ENCODE measurements around the gene PTPN4. TPM values are rescaled to one million over a fixed set of nuclear protein-coding genes. Genes with fewer than 3 reads are reported as not detected.
A peak's percentile ranks its signal among the peaks of the same experiment; 100 is the strongest.

Gene PTPN4
- total and polyA plus RNA-seq, 9 of the 15 experiments (the other 6 are each of a cell fraction or from before 2014, with no cell fraction given) = 5.0 to 32.8 (median 27.3) TPM

DNA sequence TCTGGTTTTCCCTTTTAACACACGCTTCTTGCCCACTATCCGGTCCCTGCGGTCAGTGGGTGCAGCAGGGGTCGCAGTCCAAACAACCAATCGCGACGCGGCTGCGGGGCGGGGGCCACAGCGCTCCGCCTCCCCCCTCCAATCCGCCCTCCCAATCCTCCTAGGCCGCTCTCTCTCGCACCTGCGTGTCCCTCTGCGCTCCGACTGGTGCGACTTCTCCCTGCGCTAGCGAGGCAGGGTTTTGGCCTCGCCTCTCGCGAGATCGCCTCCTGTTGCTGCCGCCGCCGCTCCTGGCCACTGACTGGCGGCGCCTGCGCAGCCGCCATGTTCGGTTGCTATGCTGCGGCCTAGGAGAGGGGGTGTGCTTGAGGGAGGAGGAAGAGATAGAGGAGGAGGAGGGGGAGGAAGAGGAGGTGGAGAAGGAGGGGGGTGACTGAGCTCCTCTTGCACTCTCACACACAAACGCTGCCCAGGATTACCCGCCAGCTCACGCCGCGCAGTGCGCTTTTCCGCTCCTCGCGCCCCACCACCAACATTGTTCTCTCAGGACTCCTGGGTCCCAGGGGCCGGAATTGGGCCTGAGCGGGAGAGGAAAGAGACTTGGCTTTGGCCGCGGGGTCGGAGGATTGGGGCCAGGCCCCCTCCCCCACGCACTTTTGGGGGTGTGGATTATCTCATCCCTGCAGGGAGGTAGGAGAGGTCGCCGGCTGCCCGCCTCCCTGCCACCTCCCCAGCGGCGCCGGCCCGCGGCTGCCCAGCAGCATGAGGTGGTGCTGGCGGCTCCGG, at the start of gene PTPN4 (continued):
- TF ChIP-seq, protein P1, sequence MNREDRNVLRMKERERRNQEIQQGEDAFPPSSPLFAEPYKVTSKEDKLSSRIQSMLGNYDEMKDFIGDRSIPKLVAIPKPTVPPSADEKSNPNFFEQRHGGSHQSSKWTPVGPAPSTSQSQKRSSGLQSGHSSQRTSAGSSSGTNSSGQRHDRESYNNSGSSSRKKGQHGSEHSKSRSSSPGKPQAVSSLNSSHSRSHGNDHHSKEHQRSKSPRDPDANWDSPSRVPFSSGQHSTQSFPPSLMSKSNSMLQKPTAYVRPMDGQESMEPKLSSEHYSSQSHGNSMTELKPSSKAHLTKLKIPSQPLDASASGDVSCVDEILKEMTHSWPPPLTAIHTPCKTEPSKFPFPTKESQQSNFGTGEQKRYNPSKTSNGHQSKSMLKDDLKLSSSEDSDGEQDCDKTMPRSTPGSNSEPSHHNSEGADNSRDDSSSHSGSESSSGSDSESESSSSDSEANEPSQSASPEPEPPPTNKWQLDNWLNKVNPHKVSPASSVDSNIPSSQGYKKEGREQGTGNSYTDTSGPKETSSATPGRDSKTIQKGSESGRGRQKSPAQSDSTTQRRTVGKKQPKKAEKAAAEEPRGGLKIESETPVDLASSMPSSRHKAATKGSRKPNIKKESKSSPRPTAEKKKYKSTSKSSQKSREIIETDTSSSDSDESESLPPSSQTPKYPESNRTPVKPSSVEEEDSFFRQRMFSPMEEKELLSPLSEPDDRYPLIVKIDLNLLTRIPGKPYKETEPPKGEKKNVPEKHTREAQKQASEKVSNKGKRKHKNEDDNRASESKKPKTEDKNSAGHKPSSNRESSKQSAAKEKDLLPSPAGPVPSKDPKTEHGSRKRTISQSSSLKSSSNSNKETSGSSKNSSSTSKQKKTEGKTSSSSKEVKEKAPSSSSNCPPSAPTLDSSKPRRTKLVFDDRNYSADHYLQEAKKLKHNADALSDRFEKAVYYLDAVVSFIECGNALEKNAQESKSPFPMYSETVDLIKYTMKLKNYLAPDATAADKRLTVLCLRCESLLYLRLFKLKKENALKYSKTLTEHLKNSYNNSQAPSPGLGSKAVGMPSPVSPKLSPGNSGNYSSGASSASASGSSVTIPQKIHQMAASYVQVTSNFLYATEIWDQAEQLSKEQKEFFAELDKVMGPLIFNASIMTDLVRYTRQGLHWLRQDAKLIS (CRISPR knock-in tag; IDR thresholded peaks at IDR 0.05) = peak; percentile 57; the same call in 1 of the 2 replicates
- TF ChIP-seq, protein P2, sequence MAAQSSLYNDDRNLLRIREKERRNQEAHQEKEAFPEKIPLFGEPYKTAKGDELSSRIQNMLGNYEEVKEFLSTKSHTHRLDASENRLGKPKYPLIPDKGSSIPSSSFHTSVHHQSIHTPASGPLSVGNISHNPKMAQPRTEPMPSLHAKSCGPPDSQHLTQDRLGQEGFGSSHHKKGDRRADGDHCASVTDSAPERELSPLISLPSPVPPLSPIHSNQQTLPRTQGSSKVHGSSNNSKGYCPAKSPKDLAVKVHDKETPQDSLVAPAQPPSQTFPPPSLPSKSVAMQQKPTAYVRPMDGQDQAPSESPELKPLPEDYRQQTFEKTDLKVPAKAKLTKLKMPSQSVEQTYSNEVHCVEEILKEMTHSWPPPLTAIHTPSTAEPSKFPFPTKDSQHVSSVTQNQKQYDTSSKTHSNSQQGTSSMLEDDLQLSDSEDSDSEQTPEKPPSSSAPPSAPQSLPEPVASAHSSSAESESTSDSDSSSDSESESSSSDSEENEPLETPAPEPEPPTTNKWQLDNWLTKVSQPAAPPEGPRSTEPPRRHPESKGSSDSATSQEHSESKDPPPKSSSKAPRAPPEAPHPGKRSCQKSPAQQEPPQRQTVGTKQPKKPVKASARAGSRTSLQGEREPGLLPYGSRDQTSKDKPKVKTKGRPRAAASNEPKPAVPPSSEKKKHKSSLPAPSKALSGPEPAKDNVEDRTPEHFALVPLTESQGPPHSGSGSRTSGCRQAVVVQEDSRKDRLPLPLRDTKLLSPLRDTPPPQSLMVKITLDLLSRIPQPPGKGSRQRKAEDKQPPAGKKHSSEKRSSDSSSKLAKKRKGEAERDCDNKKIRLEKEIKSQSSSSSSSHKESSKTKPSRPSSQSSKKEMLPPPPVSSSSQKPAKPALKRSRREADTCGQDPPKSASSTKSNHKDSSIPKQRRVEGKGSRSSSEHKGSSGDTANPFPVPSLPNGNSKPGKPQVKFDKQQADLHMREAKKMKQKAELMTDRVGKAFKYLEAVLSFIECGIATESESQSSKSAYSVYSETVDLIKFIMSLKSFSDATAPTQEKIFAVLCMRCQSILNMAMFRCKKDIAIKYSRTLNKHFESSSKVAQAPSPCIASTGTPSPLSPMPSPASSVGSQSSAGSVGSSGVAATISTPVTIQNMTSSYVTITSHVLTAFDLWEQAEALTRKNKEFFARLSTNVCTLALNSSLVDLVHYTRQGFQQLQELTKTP (IDR thresholded peaks at IDR 0.05; ENCODE audit: low read depth in 1 of 2, partially characterized antibody in 2 of 2) = peak in 1 of 2 experiments; percentile 62
- peak; percentile 92 for TF ChIP-seq RFX1 (IDR thresholded peaks at IDR 0.05)
- no peak for TF ChIP-seq MEF2D (tag; conservative IDR thresholded peaks at IDR 0.05; ENCODE audit: low read depth)
- no peak for TF ChIP-seq KAT8 (IDR thresholded peaks at IDR 0.05; ENCODE audit: low read depth)
- TF ChIP-seq ETS2 (tag; IDR thresholded peaks at IDR 0.05; ENCODE audit: borderline replicate concordance, poor library complexity, severe bottlenecking) = no peak
- TF ChIP-seq, protein P3, sequence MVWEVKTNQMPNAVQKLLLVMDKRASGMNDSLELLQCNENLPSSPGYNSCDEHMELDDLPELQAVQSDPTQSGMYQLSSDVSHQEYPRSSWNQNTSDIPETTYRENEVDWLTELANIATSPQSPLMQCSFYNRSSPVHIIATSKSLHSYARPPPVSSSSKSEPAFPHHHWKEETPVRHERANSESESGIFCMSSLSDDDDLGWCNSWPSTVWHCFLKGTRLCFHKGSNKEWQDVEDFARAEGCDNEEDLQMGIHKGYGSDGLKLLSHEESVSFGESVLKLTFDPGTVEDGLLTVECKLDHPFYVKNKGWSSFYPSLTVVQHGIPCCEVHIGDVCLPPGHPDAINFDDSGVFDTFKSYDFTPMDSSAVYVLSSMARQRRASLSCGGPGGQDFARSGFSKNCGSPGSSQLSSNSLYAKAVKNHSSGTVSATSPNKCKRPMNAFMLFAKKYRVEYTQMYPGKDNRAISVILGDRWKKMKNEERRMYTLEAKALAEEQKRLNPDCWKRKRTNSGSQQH (CRISPR knock-in tag; IDR thresholded peaks at IDR 0.05) = no peak
- TF ChIP-seq CXXC5 (CRISPR knock-in tag; IDR thresholded peaks at IDR 0.05) = peak; percentile 96
- no peak for TF ChIP-seq NCOA2 (IDR thresholded peaks at IDR 0.05; ENCODE audit: partially characterized antibody in 2 of 2)
- peak; percentile 67 for TF ChIP-seq RBM22 (IDR thresholded peaks at IDR 0.05; ENCODE audit: low read depth, low read length, poor library complexity, severe bottlenecking)
- TF ChIP-seq ZNF445 (CRISPR knock-in tag; IDR thresholded peaks at IDR 0.05; ENCODE audit: low read depth) = no peak
- TF ChIP-seq, protein P4, sequence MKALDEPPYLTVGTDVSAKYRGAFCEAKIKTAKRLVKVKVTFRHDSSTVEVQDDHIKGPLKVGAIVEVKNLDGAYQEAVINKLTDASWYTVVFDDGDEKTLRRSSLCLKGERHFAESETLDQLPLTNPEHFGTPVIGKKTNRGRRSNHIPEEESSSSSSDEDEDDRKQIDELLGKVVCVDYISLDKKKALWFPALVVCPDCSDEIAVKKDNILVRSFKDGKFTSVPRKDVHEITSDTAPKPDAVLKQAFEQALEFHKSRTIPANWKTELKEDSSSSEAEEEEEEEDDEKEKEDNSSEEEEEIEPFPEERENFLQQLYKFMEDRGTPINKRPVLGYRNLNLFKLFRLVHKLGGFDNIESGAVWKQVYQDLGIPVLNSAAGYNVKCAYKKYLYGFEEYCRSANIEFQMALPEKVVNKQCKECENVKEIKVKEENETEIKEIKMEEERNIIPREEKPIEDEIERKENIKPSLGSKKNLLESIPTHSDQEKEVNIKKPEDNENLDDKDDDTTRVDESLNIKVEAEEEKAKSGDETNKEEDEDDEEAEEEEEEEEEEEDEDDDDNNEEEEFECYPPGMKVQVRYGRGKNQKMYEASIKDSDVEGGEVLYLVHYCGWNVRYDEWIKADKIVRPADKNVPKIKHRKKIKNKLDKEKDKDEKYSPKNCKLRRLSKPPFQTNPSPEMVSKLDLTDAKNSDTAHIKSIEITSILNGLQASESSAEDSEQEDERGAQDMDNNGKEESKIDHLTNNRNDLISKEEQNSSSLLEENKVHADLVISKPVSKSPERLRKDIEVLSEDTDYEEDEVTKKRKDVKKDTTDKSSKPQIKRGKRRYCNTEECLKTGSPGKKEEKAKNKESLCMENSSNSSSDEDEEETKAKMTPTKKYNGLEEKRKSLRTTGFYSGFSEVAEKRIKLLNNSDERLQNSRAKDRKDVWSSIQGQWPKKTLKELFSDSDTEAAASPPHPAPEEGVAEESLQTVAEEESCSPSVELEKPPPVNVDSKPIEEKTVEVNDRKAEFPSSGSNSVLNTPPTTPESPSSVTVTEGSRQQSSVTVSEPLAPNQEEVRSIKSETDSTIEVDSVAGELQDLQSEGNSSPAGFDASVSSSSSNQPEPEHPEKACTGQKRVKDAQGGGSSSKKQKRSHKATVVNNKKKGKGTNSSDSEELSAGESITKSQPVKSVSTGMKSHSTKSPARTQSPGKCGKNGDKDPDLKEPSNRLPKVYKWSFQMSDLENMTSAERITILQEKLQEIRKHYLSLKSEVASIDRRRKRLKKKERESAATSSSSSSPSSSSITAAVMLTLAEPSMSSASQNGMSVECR (CRISPR knock-in tag; IDR thresholded peaks at IDR 0.05) = peak; percentile 81; the same call in 1 of the 2 replicates

Measured in K562 (cell line).